ENCODE data around the gene THOC5.
"Not testable (repeated sequence)": the region's sequence is repeated elsewhere in the genome, so short reads cannot be mapped to it uniquely, and the experiment has no call there.

THOC5 gene

DNA sequence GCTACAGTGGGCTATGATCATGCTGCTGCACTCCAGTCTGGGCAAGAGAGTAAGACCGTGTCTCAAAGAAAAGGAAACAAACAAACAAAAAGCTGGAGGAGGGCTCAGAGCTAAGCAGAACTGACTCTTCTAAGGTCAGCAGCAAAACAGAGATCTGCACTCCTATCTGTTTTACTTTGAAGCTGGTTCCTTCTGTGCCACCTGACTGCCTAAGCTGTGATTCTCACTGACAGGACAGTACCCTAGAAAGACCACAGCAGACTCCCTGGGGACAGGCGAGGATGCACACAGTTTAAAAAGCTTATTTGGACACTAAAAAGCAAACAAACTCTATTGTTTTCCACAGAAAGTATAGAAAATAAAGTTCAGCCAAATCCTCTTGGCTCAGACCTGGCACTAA lies 43.0 kb downstream of the THOC5 start:
- no peak for DNase-seq (ENCODE audit: low read depth, low spot score)

DNA sequence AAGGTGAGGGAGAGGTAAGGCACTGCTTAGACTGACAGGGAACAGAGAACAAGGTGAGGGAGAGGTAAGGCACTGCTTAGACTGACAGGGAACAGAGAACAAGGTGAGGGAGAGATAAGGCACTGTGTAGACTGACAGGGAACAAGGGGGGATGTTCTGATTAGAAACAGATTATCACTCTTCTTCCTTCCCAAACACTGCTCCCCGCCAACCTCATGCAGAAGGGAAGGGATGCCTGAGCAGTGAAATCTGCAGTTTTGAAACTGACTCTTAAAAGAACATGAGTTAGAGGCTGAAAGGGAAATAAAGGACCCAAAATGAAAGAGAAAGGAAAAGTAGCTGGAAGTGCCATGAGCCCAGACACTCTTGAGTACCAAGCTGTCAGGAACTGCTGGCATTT lies 43.7 kb downstream of the THOC5 start:
- DNase-seq (ENCODE audit: low read depth, low spot score) = no peak

DNA sequence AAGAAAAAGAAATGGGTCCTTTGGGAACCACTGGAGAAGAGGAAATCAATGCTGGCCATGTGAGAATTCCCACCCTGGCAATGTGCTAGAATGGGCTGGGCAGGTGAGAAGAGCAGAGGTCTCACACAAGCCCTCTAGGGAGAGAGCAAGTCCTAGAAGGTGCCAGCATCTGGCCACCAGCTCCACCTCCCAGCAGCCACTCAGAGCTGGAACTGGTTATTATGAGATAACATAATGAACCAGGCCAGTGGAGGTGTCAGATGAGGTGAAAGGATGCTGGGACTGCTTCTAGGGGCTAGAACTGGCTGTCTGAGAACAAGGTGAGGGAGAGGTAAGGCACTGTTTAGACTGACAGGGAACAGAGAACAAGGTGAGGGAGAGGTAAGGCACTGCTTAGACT lies 44.3 kb downstream of the THOC5 start:
- no peak for DNase-seq (ENCODE audit: low read depth, low spot score)

DNA sequence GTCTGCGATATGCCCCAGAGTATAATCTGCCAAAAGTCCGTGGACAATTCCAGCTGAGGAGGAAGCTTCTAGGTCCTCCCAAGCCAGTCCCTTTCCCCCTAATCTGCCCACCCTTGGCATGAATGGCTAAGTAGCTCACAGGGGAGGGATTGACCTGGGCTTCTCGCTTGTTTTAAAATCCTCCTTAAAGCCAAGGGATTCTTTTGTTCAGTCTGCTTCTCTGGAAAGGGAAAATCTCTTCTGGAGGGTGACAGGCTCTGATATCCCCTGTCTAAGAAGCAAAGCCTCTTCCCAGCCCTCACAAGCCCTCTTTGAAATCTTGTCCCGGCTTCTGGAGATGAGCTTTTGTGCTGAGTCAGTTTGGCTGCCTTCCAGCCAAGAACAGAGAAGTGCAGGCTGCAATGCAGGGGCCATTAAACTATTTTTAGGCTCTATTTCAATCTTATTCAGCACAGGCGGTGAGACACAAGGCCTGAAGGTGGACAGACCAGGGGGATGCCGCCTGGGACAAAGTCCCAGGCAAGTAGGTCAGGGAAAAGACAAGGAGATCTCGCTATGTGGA lies 49.7 kb downstream of the THOC5 start:
- DNase-seq (ENCODE audit: low read depth, low spot score) = no peak

DNA sequence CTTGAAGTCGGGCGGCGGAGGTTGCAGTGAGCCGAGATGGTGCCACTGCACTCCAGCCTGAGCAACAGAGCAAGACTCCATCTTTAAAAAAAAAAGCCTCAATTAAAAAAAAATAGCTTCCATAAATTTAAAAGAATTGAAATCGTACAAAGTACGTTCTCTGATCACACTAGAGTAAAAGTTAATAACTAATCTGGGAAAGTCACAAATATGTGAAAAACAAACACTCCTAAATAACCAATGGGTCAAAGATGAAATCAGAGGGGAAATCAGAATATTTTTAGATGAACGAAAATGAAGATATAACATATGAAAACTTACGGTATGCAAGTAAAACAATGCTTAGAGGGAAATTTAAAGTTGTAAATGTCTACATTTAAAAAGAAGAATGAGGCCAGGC lies 53.7 kb downstream of the THOC5 start:
- no peak for DNase-seq (ENCODE audit: low read depth, low spot score)

DNA sequence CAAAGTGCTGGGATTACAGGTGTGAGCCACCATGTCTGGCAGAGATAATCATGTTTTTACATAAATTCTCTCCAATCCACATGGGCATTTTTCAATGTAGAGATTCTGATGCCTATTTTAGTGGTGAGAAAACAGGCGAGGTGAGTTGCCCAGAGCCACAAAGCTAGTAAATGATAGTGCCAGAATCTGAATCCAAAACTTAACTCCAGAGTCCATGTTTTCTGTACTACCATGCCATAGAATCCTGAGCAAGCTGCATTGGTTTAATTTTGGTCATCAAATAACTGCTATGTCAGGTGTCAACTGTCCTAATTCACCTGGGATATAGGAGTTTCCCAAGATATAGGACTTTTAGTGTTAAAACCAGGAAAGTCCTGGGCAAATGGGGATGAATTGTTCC lies 59.9 kb downstream of the THOC5 start:
- DNase-seq (ENCODE audit: low read depth, low spot score) = no peak

DNA sequence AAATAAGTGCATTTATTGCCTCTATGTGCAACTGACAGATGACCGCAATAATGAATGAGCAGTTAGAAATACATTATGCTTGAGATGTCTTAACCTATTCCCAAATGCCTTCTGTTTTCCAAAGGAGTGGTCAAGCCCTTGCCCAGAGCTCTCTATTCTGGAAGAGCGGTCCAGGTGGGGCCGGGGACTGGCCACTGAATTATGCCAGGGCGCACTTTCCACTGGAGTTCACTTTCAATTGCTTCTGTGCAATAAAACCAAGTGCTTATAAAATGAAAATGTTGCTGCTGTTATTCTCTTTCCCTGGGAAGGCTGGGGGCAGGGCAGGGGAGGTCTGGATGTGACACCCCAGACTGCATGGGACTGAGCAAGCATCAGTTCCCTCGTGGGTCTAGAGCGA lies 62.5 kb downstream of the THOC5 start:
- no peak for DNase-seq (ENCODE audit: low read depth, low spot score)

DNA sequence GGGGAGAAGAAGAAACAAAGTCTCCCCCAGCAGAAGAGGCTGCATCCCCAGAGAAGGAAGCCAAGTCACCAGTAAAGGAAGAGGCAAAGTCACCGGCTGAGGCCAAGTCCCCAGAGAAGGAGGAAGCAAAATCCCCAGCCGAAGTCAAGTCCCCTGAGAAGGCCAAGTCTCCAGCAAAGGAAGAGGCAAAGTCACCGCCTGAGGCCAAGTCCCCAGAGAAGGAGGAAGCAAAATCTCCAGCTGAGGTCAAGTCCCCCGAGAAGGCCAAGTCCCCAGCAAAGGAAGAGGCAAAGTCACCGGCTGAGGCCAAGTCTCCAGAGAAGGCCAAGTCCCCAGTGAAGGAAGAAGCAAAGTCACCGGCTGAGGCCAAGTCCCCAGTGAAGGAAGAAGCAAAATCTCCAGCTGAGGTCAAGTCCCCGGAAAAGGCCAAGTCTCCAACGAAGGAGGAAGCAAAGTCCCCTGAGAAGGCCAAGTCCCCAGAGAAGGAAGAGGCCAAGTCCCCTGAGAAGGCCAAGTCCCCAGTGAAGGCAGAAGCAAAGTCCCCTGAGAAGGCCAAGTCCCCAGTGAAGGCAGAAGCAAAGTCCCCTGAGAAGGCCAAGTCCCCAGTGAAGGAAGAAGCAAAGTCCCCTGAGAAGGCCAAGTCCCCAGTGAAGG lies 64.3 kb downstream of the THOC5 start:
- DNase-seq (ENCODE audit: low read depth, low spot score) = not testable (repeated sequence)

DNA sequence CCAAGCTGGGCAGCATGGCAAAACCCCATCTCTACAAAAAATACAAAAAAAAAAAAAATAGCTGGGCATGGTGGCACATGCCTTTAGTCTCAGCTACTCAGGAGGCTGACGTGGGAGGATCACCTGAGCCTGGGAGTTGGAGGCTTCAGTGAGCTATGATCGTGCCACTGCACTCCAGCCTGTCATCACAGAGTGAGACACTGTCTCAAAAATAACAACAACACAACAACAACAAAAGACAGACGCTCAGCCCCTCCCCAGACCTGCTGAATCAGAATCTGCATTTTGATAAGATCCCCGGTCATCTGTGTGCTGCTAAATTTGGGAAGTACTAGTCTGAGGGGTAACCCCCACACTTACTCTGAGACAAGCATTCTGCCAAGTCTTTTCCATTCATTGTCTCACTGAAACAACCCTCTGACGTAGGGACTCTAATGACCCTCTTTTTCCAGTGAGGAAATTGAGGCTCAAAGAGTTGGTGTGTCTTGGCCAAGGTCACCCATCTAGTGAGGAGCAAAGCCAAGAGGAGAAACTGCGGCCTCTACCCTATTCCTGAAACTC lies 66.1 kb downstream of the THOC5 start:
- DNase-seq (ENCODE audit: low read depth, low spot score) = no peak

DNA sequence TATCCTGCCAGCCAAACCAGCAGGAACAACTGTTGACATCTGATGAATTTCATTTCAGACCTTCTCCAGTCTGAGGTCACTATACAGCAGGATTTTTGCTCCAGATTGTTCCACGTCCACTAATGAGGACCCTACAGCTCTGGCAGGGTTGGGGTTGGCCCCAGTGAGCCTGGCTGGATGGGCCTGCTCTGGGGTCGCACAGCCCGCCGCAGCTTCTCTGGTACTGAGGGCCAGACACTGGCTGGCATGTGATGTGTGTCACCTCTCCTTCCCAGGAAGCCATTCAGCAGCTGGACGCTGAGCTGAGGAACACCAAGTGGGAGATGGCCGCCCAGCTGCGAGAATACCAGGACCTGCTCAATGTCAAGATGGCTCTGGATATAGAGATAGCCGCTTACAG lies 68.1 kb downstream of the THOC5 start:
- DNase-seq (ENCODE audit: low read depth, low spot score) = no peak

DNA sequence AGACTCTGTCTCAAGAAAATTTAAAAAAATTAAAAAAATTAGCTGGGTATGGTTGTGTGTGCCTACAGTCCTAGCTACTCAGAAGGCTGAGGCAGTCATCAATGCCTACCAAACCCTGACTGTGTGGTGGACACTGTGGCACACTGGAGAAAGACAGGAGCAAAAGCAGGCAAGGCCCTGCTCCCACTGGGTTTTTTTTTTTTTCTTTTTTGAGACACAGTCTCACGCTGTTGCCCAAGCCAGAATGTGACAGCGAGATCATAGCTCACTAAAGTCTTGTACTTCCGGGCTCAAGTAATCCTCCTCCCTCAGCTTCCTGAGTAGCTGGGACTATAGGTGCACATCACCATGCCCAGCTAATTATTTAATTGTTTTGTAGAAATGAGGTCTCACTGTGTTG lies 68.9 kb downstream of the THOC5 start:
- no peak for DNase-seq (ENCODE audit: low read depth, low spot score)

DNA sequence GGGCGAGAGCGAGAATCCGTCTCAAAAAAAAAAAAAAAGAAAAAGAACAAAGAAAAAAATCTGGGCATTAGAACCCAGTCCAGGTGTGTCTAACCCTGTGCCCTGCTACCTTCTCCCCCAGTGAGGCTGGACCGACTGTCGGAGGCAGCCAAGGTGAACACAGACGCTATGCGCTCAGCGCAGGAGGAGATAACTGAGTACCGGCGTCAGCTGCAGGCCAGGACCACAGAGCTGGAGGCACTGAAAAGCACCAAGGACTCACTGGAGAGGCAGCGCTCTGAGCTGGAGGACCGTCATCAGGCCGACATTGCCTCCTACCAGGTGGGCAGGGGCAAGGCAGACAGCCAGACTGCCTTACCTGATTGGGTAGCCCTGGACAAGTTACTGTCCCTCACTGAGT lies 70.3 kb downstream of the THOC5 start:
- no peak for DNase-seq (ENCODE audit: low read depth, low spot score)

DNA sequence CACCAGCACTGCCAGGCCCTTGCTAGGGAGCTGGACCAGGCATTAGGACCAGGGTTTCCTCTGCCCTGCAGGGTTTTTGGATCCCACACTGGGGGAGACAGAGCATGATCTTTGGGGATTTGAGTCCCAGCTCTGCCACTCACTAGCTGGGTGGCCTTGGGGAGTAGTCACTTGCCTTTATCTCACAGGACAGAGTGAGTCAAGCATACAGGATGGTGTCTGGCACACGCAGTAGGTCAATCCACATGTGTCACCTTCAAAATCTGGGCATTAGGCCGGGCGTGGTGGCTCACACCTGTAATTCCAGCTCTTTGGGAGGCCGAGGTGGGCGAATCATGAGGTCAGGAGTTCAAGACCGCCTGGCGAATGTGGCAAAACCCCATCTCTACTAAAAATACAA lies 70.8 kb downstream of the THOC5 start:
- DNase-seq (ENCODE audit: low read depth, low spot score) = no peak

DNA sequence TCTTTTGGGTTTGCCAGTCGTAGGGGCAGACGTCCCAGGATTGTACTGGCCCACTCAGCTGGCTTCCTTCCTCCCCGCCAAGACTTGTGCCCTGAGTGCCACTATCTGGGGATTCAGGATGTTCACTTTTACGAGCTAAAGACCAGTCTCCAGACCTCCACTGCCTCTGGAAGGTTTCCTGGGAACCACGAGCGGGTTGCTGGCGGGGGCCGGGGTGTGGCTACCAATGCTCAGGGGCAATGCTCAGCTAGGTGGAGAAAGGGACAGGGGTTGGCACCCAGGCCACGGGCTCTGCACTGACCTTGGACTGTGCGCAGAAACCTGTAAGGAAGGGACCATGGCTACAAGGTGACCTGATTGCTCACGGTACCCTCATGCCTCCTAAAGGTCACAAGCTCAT lies 71.3 kb downstream of the THOC5 start:
- DNase-seq (ENCODE audit: low read depth, low spot score) = no peak

DNA sequence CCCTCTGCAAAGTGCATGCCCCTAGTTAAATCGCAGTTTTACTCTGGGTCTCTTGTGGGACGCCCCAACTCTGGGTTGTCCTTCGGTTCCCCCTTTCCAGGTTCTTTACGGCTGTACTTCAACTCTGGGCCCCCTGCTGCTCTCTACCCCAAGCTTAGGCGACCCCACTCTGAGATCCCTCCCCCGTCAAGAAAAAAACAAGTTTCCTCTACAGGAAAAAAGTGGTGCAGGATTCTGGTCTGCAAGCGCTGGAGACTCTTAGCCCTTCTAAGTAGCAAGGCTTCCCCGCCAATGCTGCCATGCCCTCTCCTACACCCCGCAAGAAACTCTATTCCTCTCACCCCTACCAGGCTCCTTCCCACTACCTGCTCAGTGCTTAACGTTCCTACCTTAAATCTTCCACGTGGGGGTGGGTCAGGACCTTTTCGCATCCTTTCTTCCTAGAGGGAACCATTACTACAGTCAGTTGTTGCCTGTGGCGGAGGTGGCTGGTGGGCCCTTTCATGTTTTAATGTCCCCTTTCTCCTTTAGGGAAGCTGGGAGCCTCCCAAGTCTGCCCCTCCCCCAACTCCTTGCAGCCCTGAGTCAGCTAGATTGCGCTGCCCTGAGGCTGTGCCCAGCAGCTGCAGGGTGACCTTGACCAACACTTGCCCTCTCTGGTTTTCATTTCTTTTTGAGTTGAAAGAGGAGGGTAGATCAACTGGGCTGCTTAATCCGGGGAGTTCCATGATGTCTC lies 72.1 kb downstream of the THOC5 start:
- DNase-seq (ENCODE audit: low read depth, low spot score) = peak; percentile 60

DNA sequence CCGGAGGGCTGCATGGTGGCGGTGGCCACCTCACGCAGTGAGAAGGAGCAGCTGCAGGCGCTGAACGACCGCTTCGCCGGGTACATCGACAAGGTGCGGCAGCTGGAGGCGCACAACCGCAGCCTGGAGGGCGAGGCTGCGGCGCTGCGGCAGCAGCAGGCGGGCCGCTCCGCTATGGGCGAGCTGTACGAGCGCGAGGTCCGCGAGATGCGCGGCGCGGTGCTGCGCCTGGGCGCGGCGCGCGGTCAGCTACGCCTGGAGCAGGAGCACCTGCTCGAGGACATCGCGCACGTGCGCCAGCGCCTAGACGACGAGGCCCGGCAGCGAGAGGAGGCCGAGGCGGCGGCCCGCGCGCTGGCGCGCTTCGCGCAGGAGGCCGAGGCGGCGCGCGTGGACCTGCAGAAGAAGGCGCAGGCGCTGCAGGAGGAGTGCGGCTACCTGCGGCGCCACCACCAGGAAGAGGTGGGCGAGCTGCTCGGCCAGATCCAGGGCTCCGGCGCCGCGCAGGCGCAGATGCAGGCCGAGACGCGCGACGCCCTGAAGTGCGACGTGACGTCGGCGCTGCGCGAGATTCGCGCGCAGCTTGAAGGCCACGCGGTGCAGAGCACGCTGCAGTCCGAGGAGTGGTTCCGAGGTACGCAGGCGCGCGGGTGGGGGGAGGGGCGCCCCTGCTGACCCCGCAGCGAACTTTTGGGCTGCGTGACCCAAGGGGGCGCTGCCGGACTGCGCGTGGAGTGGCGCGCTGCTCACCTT lies 72.9 kb downstream of the THOC5 start:
- no peak for DNase-seq (ENCODE audit: low read depth, low spot score)

DNA sequence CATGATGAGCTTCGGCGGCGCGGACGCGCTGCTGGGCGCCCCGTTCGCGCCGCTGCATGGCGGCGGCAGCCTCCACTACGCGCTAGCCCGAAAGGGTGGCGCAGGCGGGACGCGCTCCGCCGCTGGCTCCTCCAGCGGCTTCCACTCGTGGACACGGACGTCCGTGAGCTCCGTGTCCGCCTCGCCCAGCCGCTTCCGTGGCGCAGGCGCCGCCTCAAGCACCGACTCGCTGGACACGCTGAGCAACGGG lies 73.4 kb downstream of the THOC5 start:
- no peak for DNase-seq (ENCODE audit: low read depth, low spot score)

DNA sequence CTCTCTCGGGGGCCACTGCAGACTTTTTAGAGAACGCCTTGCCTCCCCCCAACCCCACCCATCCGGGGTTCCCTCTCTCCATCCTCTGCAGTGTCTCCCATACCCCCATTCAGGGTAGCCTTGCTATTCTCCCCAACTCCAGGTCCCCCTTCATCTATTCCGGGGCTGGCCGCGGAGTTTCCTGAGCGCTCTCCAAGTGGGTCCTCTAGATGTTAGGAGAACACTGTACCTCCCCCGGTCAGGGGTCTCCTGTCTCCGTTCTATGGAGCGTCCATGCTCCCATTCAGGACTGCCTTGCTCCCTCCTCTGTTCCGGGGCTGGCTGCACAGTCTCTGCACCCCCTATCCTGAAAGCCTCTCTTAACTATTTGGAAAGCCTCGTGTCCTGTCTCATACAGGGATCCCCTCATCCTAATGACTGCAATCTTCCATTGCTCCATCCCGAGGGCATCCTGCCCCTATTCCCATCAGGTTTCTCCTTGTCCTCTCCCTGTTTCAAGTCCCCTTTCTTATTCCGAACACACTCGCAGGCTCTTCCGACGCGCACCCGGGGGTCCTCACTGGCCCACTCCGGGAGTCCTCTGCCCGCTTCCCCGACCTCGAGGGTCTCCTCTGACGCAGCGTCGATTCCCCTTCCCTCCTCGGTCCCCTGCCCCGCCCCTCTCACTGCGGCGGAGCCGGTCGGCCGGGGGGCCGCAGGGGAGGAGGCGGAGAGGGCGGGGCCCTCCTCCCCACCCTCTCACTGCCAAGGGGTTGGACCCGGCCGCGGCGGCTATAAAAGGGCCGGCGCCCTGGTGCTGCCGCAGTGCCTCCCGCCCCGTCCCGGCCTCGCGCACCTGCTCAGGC lies 73.9 kb downstream of the THOC5 start, which contains the start of gene NEFH:
TSS of gene NEFH (plus strand) at position 802 of the 845 bp plus-strand sequence. CDS start 45 bp downstream, outside the sequence.
- no peak for DNase-seq (ENCODE audit: low read depth, low spot score)

DNA sequence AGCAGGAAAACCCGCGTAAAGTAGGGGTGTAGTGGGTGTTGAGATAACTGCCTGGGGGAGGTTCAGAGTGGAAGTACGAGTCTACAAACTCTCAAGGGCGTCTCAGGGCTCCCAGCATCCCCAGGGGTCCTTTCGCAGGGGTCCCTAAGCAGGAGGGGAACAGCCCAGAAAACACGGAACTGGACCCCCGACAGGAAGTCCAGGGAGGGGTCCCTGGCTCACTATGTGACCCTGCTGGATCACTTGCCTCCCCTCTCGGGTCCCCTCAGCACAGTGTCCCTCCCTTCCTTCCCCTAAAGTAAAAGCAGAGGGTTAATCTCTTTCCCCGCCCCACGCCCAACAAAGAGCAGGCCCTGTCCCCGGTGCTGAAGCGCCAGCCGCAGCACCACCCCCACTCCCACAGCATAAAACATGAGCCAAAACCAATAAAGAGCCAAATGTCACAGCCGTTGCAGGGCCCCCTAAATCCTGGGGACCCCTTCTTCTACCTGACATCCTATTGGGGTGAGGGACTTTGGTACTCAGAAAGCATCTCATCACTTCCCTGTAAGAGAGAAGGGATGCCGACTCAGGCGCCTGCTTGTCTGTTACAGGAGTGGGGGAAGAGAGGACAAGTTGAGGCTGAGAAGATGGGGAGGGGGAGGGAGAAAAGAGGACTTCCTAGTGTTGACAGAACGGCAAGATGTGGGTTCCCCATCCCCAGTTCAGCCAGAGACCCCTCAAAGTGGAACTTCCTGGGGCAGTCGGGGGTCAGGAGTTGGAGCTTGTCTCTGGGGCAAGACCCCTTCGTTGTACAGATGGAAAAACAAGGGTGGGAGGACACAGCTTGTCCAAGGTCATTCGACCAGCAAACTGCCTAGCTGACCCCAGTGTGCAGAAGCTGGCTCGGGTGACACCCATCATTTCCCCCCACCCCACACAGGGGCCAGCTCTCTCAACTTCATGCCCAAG lies 75.0 kb downstream of the THOC5 start:
- DNase-seq (ENCODE audit: low read depth, low spot score) = no peak

DNA sequence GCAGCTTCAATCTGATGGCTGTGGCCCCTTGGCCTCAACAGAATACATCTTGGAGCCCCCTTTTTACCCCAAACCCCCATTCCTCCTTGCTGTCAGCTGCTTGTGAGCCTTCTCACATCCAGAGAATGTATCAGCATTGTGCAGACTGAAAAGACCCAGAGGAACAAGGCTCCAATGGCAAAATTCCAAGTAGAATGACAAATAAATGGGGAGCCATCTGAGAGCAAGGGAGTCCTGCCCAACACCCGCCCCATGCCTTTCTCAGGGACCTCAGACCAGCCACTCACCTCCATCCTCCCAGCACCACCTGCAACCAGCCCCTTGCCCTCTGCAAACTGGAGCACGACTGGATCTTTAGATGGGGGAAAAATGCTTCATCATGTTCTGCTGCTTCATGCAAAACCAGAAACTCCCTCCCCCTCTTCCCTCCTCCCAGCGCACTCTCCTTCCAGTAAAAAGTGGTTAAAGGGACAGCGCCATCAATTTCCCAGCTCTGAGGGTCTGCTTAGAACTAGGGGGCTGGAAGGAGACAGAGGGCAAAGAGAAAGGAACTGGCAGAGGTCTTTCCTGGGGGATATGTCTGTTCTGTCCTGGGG lies 75.7 kb downstream of the THOC5 start:
- no peak for DNase-seq (ENCODE audit: low read depth, low spot score)
